22Rv1 (cell line): Measurements from ENCODE around the gene ADRA1B.
A peak's percentile ranks its signal among the peaks of the same experiment; 100 is the strongest.

Experiments
- ZFX ChIP-seq: fragments of 450-650 bp; IDR thresholded peaks from 2 replicates; pipeline ENCODE4 v1.6.1; 2017; ENCODE audit warnings: antibody characterized with exemption, borderline replicate concordance
- TF ChIP-seq, protein P1 (sequence below): fragments of 450-650 bp; IDR thresholded peaks from 2 replicates; pipeline ENCODE4 v1.5.1; 2017; ENCODE audit warnings: mild to moderate bottlenecking

DNA sequence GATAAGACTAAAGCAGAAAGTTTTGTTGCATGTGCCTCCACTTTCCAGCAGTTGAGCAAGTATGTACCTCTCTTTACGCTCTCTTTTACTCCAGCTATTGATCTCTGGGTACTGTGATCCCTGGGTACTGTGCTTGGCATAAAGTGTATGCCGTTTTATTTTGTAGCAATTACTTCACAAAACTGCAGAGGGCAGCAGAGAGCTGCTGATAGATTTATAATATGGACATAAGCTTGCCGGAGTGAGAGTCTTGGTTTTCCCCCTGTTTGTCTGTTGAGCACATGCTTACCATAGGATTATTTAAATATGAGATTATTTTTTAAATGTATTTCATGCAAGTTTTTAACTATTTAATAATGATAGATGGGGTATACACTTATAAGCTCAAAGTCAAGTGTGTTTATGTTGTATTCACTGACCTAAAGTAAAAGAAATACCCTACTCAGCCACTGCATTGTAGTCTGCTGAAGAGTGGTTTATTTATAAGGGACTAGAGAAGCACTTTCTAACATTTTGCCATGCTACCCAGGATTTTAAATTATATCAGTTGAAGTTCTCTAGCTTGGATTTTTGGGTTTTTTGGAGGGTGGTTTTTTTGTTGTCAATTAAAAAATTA, 105.7 kb downstream of the ADRA1B start:
- TF ChIP-seq, protein P1, sequence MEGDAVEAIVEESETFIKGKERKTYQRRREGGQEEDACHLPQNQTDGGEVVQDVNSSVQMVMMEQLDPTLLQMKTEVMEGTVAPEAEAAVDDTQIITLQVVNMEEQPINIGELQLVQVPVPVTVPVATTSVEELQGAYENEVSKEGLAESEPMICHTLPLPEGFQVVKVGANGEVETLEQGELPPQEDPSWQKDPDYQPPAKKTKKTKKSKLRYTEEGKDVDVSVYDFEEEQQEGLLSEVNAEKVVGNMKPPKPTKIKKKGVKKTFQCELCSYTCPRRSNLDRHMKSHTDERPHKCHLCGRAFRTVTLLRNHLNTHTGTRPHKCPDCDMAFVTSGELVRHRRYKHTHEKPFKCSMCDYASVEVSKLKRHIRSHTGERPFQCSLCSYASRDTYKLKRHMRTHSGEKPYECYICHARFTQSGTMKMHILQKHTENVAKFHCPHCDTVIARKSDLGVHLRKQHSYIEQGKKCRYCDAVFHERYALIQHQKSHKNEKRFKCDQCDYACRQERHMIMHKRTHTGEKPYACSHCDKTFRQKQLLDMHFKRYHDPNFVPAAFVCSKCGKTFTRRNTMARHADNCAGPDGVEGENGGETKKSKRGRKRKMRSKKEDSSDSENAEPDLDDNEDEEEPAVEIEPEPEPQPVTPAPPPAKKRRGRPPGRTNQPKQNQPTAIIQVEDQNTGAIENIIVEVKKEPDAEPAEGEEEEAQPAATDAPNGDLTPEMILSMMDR, result peak; percentile 92
- no peak for TF ChIP-seq ZFX
